Measurements from ENCODE around the gene MTA1. TPM values are rescaled to one million over a fixed set of nuclear protein-coding genes. Genes with fewer than 3 reads are reported as not detected.
A peak's percentile ranks its signal among the peaks of the same experiment; 100 is the strongest.

The MTA1 gene
- total and polyA plus RNA-seq, 2 donors (not counting 1 experiment from before 2014, with no cell fraction given), result 137 to 147 TPM

DNA sequence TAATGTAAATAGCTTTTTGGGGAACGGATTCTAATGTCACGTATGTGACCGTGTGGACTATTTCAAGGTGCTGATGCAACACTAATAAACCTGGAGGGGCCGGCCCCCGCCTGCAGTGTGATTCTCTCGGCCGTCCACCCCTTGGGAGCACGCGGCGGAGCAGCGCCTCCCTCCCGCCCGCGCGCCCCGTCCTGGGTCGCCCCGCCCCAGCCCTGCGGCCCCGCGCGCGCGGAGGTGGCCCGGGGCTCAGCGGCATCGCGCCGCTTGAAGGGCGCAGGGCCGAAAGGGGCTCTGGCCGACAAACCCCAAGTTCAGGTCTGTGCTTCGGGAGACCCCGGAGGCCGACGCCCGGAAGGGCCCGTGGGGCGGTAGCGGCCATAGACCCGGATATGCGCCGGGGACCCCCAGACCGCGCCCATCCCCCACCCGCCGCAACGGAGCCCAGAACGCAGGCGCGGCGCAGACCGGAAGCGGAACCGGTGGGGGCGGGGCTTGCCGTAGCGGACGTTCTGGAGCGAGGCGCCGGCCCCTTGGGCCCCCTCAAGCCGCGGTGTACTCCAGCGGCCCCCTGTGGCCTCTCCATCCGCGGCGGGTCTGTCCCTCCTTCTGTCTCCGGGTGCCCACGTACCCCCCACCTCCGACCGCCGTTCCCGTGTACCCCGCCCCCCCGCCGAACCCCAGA, 21.4 kb upstream of the MTA1 start, which contains the start of gene TEX22:
TSS of gene TEX22 (plus strand) at position 495 of the 682 bp plus-strand sequence. CDS start 803 bp downstream, outside the sequence.
- Histone ChIP-seq H3K79me2 (ENCODE audit: control insufficient read depth, insufficient read depth, low read length) (peaks cover 18% of the 10 kb centered on the region), H3K4me3 (ENCODE audit: control extremely low read depth in 1 of 5, extremely low read depth in 1 of 5, insufficient read depth in 1 of 5, low read depth in 2 of 5, low read length in 4 of 5) (peak within 1 kb of the TSS; percentile 31 to 94 (median 86)), H3K4me2 (replicated peaks; ENCODE audit: low read depth, low read length, poor library complexity, severe bottlenecking) (peak within 1 kb of the TSS; percentile 100), H3K4me1 (ENCODE audit: control insufficient read depth in 2 of 2, insufficient read depth in 2 of 2, low read length in 2 of 2) (peaks cover 16 to 23% of the 10 kb centered on the region in 2 donors), H3K36me3 (replicated peaks in 1 of 2; ENCODE audit: control extremely low read depth in 1 of 2, control insufficient read depth in 1 of 2, extremely low read depth in 1 of 2, insufficient read depth in 2 of 2, low read length in 1 of 2) (peaks cover 0 to 2% of the 10 kb centered on the region in 2 experiments), H3K27ac (ENCODE audit: low read length in 2 of 2) (peak within 1 kb of the TSS; percentile 75 to 86), H2AFZ (ENCODE audit: insufficient read depth, low read depth, low read length, poor library complexity, severe bottlenecking) (peak within 1 kb of the TSS; percentile 91), H3K27me3 (replicated peaks in 1 of 4; ENCODE audit: control extremely low read depth in 1 of 4, control insufficient read depth in 3 of 4, insufficient read depth in 4 of 4, low read length in 3 of 4) (no peaks in the 10 kb centered on the region), H4K20me1 (ENCODE audit: control insufficient read depth, insufficient read depth, low read length, poor library complexity, severe bottlenecking) (peaks cover 5% of the 10 kb centered on the region), H3K9me3 (ENCODE audit: control extremely low read depth in 1 of 3, control insufficient read depth in 2 of 3, insufficient read depth in 1 of 3, low read length in 2 of 3) (peaks cover 0 to 6% (median 0%) of the 10 kb centered on the region in 3 donors), H3K9ac (ENCODE audit: low read length) (peak within 1 kb of the TSS; percentile 96)
- Mint-ChIP-seq H3K4me1 (peaks cover 16% of the 10 kb centered on the region), H3K27ac (peak within 1 kb of the TSS; percentile 91), H3K27me3 (no peaks in the 10 kb centered on the region), H3K4me3 (peak within 1 kb of the TSS; percentile 90), H3K9me3 (ENCODE audit: insufficient read depth) (no peaks in the 10 kb centered on the region)
- WGBS (ENCODE audit: insufficient coverage), result under 1% methylated on average over 71 of the region's 77 CpGs
- TF ChIP-seq CTCF (IDR thresholded peaks at IDR 0.05), result peak; percentile 36
- no peak for TF ChIP-seq EZH2 (IDR thresholded peaks at IDR 0.05; ENCODE audit: borderline replicate concordance, insufficient read depth, low read depth, low read length, poor library complexity, severe bottlenecking)
- intact Hi-C loops (cut with micrococcal nuclease), result loop anchor here (1.0 to 5.0 kb wide), 5 partner anchors 17 to 96 kb away; partner anchors contain the start of genes BRF1 and MTA1
- DNase-seq (peak; percentile 93), ATAC-seq (ENCODE audit: low read depth) (peak; percentile 88)
- POLR2A ChIA-PET, result interaction anchor here (0.6 to 1.4 kb wide), 7 partner anchors 9 to 377 kb away, joined by 3 to 6 read pairs (median 3); partner anchors contain the start of genes BRF1, CDCA4 and CRIP1
- CTCF ChIA-PET, result interaction anchor here (0.8 to 3.4 kb wide), 6 partner anchors 24 to 92 kb away, joined by 3 to 11 read pairs (median 4); no protein-coding TSS in a partner anchor
